ENCODE measurements around the gene DLG2.

The DLG2 gene

DNA sequence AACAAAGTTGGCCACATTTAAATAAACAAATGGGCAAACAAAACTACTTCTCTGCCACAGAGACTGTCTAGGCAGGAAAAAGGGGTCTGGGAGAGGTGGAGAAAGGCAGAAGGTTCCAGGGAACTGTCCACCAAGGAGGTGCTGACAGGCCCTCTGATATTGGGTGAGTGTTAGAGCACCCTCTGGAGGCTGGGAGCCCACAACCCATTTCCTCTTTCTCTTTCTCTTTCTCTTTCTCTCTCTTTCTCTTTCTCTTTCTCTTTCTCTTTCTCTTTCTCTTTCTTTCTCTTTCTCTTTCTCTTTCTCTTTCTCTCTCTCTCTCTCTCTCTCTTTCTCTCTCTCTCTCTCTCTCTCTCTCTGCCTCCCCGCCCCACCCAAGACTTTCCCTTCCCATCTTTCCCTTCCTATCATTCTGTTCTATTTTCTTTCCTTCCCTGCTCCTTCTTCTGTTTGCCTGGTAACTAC, 912.8 kb downstream of the DLG2 start:
- DNase-seq: peak; percentile 88 to 96 (median 95)
- ChIA-PET POLR2A (no interaction called here), CTCF (no interaction called here)
- no peaks in the 10 kb centered on the region for H3K36me3 ChIP-seq (ENCODE audit: control insufficient read depth in 4 of 4, insufficient read depth in 4 of 4, low read length in 3 of 4)
- H3K4me1 ChIP-seq (ENCODE audit: control extremely low read depth in 1 of 4, control insufficient read depth in 4 of 4, insufficient read depth in 4 of 4, low read length in 3 of 4): no peaks in the 10 kb centered on the region
- WGBS (ENCODE audit: insufficient coverage): no CpG with 5 or more reads among the region's 1 CpG
- H3K4me3 ChIP-seq (ENCODE audit: control insufficient read depth in 1 of 7, extremely low read depth in 1 of 7, insufficient read depth in 4 of 7, low read depth in 2 of 7, low read length in 6 of 7): peak overlapping the region in 4 of 7 experiments; percentile 19 to 63 (median 24)
- H3K9me3 ChIP-seq (ENCODE audit: control extremely low read depth in 1 of 5, control insufficient read depth in 4 of 5, insufficient read depth in 2 of 5, low read depth in 1 of 5, low read length in 4 of 5): no peaks in the 10 kb centered on the region
- no peak overlapping the region for H3K27ac ChIP-seq (ENCODE audit: insufficient read depth in 1 of 2, low read depth in 1 of 2, low read length in 2 of 2, poor library complexity in 1 of 2, severe bottlenecking in 2 of 2)
- peaks cover 0 to 6% (median 0%) of the 10 kb centered on the region in 5 experiments for H3K27me3 ChIP-seq (replicated peaks in 2 of 5; ENCODE audit: control insufficient read depth in 4 of 5, insufficient read depth in 5 of 5, low read length in 4 of 5)

DNA sequence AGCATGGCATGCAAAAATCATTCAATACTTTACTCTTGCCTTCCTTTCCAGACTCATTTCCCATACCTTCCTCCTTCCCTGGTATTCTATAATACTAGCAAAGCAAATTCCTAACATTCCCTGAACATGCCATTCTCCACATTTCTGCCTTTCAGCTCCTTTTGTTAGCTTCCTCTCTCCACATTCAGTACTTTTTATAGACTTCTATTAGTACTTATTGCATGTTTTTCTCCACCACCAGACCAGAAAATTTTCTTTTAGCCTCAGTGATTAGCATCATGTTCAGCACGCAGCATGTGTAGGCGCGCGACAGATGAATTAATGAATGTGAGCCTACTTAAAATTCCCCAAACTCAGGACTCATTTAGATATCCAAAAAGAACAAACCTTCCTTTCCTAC, 935.3 kb downstream of the DLG2 start:
- Histone ChIP-seq H3K27me3 (replicated peaks in 2 of 5; ENCODE audit: control insufficient read depth in 4 of 5, insufficient read depth in 5 of 5, low read length in 4 of 5) (no peaks in the 10 kb centered on the region), H3K9me3 (ENCODE audit: control extremely low read depth in 1 of 5, control insufficient read depth in 4 of 5, insufficient read depth in 2 of 5, low read depth in 1 of 5, low read length in 4 of 5) (no peaks in the 10 kb centered on the region), H3K4me3 (ENCODE audit: control insufficient read depth in 1 of 7, extremely low read depth in 1 of 7, insufficient read depth in 4 of 7, low read depth in 2 of 7, low read length in 6 of 7) (no peak overlapping the region), H3K27ac (ENCODE audit: insufficient read depth in 1 of 2, low read depth in 1 of 2, low read length in 2 of 2, poor library complexity in 1 of 2, severe bottlenecking in 2 of 2) (no peak overlapping the region), H3K4me1 (ENCODE audit: control extremely low read depth in 1 of 4, control insufficient read depth in 4 of 4, insufficient read depth in 4 of 4, low read length in 3 of 4) (peaks cover 0 to 5% (median 2%) of the 10 kb centered on the region in 4 experiments), H3K36me3 (ENCODE audit: control insufficient read depth in 4 of 4, insufficient read depth in 4 of 4, low read length in 3 of 4) (no peaks in the 10 kb centered on the region)
- WGBS (ENCODE audit: insufficient coverage): 96% methylated on average over 4 of the region's 4 CpGs
- ChIA-PET CTCF (no interaction called here), POLR2A (no interaction called here)
- no peak for DNase-seq

DNA sequence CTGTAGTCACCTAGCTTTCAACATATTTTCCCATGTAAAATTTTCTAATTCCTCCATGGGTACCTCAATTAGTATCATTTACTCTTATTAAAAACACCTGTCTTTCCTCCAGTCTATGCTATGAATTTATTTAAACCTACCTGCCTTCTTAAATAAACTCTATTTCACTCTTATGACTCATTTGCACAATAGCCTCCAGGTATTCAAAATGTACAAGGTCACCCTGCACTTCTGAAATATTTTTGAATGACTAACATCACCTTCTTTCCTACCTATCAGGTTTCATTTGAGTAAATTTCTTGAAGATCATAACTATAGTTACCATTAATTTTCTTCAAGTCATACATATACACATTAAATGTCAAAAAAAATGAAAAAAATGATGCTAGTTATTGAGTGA, 939.7 kb downstream of the DLG2 start:
- no peaks in the 10 kb centered on the region for H3K27me3 ChIP-seq (replicated peaks in 2 of 5; ENCODE audit: control insufficient read depth in 4 of 5, insufficient read depth in 5 of 5, low read length in 4 of 5)
- H3K36me3 ChIP-seq (ENCODE audit: control insufficient read depth in 4 of 4, insufficient read depth in 4 of 4, low read length in 3 of 4): no peaks in the 10 kb centered on the region
- no peak overlapping the region for H3K4me3 ChIP-seq (ENCODE audit: control insufficient read depth in 1 of 7, extremely low read depth in 1 of 7, insufficient read depth in 4 of 7, low read depth in 2 of 7, low read length in 6 of 7)
- POLR2A ChIA-PET: no interaction called here
- DNase-seq: no peak
- CTCF ChIA-PET: no interaction called here
- H3K4me1 ChIP-seq (ENCODE audit: control extremely low read depth in 1 of 4, control insufficient read depth in 4 of 4, insufficient read depth in 4 of 4, low read length in 3 of 4): peaks cover 3 to 27% (median 22%) of the 10 kb centered on the region in 4 experiments
- no peak overlapping the region for H3K27ac ChIP-seq (ENCODE audit: insufficient read depth in 1 of 2, low read depth in 1 of 2, low read length in 2 of 2, poor library complexity in 1 of 2, severe bottlenecking in 2 of 2)
- no peaks in the 10 kb centered on the region for H3K9me3 ChIP-seq (ENCODE audit: control extremely low read depth in 1 of 5, control insufficient read depth in 4 of 5, insufficient read depth in 2 of 5, low read depth in 1 of 5, low read length in 4 of 5)

DNA sequence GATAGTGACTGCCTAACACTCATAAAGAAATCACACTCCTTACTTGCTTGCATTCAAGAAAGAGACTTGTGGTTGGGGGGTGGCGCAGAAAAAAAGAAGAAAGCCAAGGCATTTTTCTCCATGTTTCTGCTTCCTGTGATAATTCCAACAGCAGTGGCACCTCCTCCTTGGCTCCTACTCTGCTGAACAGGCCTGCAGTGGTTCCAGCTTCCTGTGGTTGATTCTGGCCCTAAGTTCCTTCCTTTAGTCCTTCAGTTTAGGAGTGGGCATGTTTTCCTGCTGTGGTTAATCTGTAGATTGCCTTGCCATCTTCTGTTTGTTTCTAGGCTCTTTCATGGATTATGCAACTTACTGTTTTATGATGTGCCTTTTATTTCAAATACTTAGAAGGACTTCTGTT, 940.4 kb downstream of the DLG2 start:
- ChIA-PET CTCF (no interaction called here), POLR2A (no interaction called here)
- Histone ChIP-seq H3K27me3 (replicated peaks in 2 of 5; ENCODE audit: control insufficient read depth in 4 of 5, insufficient read depth in 5 of 5, low read length in 4 of 5) (no peaks in the 10 kb centered on the region), H3K4me3 (ENCODE audit: control insufficient read depth in 1 of 7, extremely low read depth in 1 of 7, insufficient read depth in 4 of 7, low read depth in 2 of 7, low read length in 6 of 7) (peak overlapping the region in 1 of 7 experiments; percentile 31), H3K9me3 (ENCODE audit: control extremely low read depth in 1 of 5, control insufficient read depth in 4 of 5, insufficient read depth in 2 of 5, low read depth in 1 of 5, low read length in 4 of 5) (no peaks in the 10 kb centered on the region), H3K4me1 (ENCODE audit: control extremely low read depth in 1 of 4, control insufficient read depth in 4 of 4, insufficient read depth in 4 of 4, low read length in 3 of 4) (peaks cover 3 to 33% (median 23%) of the 10 kb centered on the region in 4 experiments), H3K36me3 (ENCODE audit: control insufficient read depth in 4 of 4, insufficient read depth in 4 of 4, low read length in 3 of 4) (no peaks in the 10 kb centered on the region), H3K27ac (ENCODE audit: insufficient read depth in 1 of 2, low read depth in 1 of 2, low read length in 2 of 2, poor library complexity in 1 of 2, severe bottlenecking in 2 of 2) (no peak overlapping the region)
- WGBS (ENCODE audit: insufficient coverage): 0% methylated on average over 1 of the region's 1 CpG
- DNase-seq: peak; percentile 15 to 58 (median 47)

DNA sequence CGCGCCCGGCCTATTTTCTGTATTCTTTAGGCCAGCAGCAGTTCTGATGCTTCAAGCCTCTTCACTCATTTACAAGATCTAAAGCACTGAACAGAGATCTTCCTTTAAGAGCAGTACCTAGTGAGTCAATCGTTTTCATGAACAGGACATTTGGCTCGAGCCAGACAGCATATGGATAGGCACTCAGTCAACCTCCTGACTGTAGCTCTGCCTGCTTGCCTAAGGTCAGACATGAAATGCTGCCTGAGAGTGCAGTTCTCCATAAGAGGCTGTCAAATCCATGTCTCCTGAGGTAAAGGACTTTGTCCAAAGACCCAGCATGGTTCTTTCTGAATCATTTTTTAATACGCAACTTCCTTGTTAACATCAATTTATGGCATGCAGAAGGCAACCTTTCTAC, 941.2 kb downstream of the DLG2 start:
- Histone ChIP-seq H3K9me3 (ENCODE audit: control extremely low read depth in 1 of 5, control insufficient read depth in 4 of 5, insufficient read depth in 2 of 5, low read depth in 1 of 5, low read length in 4 of 5) (no peaks in the 10 kb centered on the region), H3K4me3 (ENCODE audit: control insufficient read depth in 1 of 7, extremely low read depth in 1 of 7, insufficient read depth in 4 of 7, low read depth in 2 of 7, low read length in 6 of 7) (no peak overlapping the region), H3K27ac (ENCODE audit: insufficient read depth in 1 of 2, low read depth in 1 of 2, low read length in 2 of 2, poor library complexity in 1 of 2, severe bottlenecking in 2 of 2) (no peak overlapping the region), H3K27me3 (replicated peaks in 2 of 5; ENCODE audit: control insufficient read depth in 4 of 5, insufficient read depth in 5 of 5, low read length in 4 of 5) (no peaks in the 10 kb centered on the region), H3K4me1 (ENCODE audit: control extremely low read depth in 1 of 4, control insufficient read depth in 4 of 4, insufficient read depth in 4 of 4, low read length in 3 of 4) (peaks cover 3 to 36% (median 23%) of the 10 kb centered on the region in 4 experiments), H3K36me3 (ENCODE audit: control insufficient read depth in 4 of 4, insufficient read depth in 4 of 4, low read length in 3 of 4) (no peaks in the 10 kb centered on the region)
- WGBS (ENCODE audit: insufficient coverage): 82% methylated on average over 6 of the region's 6 CpGs
- POLR2A ChIA-PET: no interaction called here
- CTCF ChIA-PET: no interaction called here
- DNase-seq: no peak

DNA sequence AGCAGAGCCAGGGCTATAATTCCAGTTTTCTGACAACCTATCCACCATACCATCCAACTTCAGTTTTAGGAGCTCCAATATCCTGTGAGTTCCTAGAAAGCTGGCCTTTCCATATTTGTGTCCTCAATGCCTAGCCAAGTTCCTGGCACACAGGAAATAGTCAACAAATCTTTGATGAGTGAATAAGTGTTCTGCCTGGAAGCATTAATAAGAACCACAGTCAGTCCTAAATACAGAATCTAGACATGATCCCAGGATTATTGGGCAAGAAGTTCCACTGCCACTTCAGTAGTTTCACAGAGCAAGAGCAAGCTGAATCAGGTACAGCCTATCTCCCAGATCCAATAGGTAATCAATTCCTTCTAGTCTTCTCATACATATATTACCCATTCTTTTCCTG, 942.0 kb downstream of the DLG2 start:
- POLR2A ChIA-PET: no interaction called here
- H3K27ac ChIP-seq (ENCODE audit: insufficient read depth in 1 of 2, low read depth in 1 of 2, low read length in 2 of 2, poor library complexity in 1 of 2, severe bottlenecking in 2 of 2): no peak overlapping the region

DNA sequence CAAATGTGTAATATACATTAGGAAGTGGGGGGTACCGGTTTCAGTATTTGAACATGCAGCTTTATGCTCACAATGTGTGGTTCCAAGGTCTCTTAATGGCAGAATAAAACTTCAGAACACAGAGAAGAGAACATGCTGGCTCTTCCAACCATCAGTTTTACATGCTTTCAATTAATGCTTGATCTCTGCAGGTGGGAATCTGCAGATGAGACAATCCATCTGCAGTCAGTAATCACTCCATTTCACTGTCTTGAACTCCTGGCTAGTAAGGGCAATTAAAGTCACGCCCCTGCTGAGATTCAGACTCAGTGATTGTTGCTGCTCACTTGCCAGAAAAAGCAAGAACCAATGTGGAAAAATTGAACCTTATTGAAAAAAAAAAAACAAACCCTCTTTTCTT, 945.7 kb downstream of the DLG2 start:
- CTCF ChIA-PET: interaction anchor here (1.1 kb wide), 1 partner anchor 910 kb away, joined by 3 read pairs; no protein-coding TSS in a partner anchor
- no peaks in the 10 kb centered on the region for H3K9me3 ChIP-seq (ENCODE audit: control extremely low read depth in 1 of 5, control insufficient read depth in 4 of 5, insufficient read depth in 2 of 5, low read depth in 1 of 5, low read length in 4 of 5)

More for the DNA sequence above, 942.0 kb downstream of the DLG2 start:
- Histone ChIP-seq H3K4me3 (ENCODE audit: control insufficient read depth in 1 of 7, extremely low read depth in 1 of 7, insufficient read depth in 4 of 7, low read depth in 2 of 7, low read length in 6 of 7) (no peak overlapping the region), H3K4me1 (ENCODE audit: control extremely low read depth in 1 of 4, control insufficient read depth in 4 of 4, insufficient read depth in 4 of 4, low read length in 3 of 4) (peaks cover 3 to 36% (median 23%) of the 10 kb centered on the region in 4 experiments), H3K9me3 (ENCODE audit: control extremely low read depth in 1 of 5, control insufficient read depth in 4 of 5, insufficient read depth in 2 of 5, low read depth in 1 of 5, low read length in 4 of 5) (no peaks in the 10 kb centered on the region), H3K36me3 (ENCODE audit: control insufficient read depth in 4 of 4, insufficient read depth in 4 of 4, low read length in 3 of 4) (no peaks in the 10 kb centered on the region), H3K27me3 (replicated peaks in 2 of 5; ENCODE audit: control insufficient read depth in 4 of 5, insufficient read depth in 5 of 5, low read length in 4 of 5) (no peaks in the 10 kb centered on the region)
- CTCF ChIA-PET: no interaction called here
- DNase-seq: no peak

More for the DNA sequence above, 945.7 kb downstream of the DLG2 start:
- no CpG with 5 or more reads among the region's 2 CpGs for WGBS (ENCODE audit: insufficient coverage)
- Histone ChIP-seq H3K4me1 (ENCODE audit: control extremely low read depth in 1 of 4, control insufficient read depth in 4 of 4, insufficient read depth in 4 of 4, low read length in 3 of 4) (peaks cover 3 to 27% (median 18%) of the 10 kb centered on the region in 4 experiments), H3K27me3 (replicated peaks in 2 of 5; ENCODE audit: control insufficient read depth in 4 of 5, insufficient read depth in 5 of 5, low read length in 4 of 5) (no peaks in the 10 kb centered on the region), H3K27ac (ENCODE audit: insufficient read depth in 1 of 2, low read depth in 1 of 2, low read length in 2 of 2, poor library complexity in 1 of 2, severe bottlenecking in 2 of 2) (no peak overlapping the region), H3K36me3 (ENCODE audit: control insufficient read depth in 4 of 4, insufficient read depth in 4 of 4, low read length in 3 of 4) (no peaks in the 10 kb centered on the region), H3K4me3 (ENCODE audit: control insufficient read depth in 1 of 7, extremely low read depth in 1 of 7, insufficient read depth in 4 of 7, low read depth in 2 of 7, low read length in 6 of 7) (no peak overlapping the region)
- POLR2A ChIA-PET: interaction anchor here (0.9 kb wide), 1 partner anchor 22 kb away, joined by 3 read pairs; no protein-coding TSS in a partner anchor
- no peak for DNase-seq

Measured in common myeloid progenitor, CD34-positive (primary cell).